ENCODE results near the gene IMPDH2. TPM values are rescaled to one million over a fixed set of nuclear protein-coding genes. Genes with fewer than 3 reads are reported as not detected.

Gene IMPDH2
- polyA plus RNA-seq, 3 donors, result 20.8 to 67.3 (median 21.0) TPM

DNA sequence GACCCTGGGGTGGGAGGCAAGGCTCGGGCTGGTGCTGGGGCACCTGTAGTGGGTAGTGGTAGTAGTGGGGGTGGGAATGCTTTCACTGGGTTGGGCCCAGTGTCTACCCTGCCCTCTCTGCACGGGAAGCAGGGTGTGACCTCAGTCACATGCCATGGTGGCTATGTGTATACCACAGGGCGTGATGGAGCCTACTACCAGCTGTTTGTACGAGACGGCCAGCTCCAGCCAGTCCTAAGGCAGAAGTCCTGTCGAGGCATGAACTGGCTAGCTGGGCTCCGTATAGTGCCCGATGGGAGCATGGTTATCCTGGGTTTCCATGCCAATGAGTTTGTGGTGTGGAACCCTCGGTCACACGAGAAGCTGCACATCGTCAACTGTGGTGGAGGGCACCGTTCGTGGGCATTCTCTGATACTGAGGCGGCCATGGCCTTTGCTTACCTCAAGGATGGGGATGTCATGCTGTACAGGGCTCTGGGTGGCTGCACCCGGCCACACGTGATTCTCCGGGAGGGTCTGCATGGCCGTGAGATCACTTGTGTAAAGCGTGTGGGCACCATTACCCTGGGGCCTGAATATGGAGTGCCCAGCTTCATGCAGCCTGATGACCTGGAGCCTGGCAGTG is 16.0 kb downstream of the IMPDH2 start:
- Mint-ChIP-seq H3K27me3 (ENCODE audit: low read depth in 3 of 3) (no peaks in the 10 kb centered on the region), H3K4me3 (no peak overlapping the region), H3K27ac (no peak overlapping the region), H3K4me1 (peaks cover 18% of the 10 kb centered on the region), H3K36me3 (peaks cover 28 to 59% of the 10 kb centered on the region in 2 donors), H3K9me3 (no peaks in the 10 kb centered on the region)
- TF ChIP-seq, protein P1, sequence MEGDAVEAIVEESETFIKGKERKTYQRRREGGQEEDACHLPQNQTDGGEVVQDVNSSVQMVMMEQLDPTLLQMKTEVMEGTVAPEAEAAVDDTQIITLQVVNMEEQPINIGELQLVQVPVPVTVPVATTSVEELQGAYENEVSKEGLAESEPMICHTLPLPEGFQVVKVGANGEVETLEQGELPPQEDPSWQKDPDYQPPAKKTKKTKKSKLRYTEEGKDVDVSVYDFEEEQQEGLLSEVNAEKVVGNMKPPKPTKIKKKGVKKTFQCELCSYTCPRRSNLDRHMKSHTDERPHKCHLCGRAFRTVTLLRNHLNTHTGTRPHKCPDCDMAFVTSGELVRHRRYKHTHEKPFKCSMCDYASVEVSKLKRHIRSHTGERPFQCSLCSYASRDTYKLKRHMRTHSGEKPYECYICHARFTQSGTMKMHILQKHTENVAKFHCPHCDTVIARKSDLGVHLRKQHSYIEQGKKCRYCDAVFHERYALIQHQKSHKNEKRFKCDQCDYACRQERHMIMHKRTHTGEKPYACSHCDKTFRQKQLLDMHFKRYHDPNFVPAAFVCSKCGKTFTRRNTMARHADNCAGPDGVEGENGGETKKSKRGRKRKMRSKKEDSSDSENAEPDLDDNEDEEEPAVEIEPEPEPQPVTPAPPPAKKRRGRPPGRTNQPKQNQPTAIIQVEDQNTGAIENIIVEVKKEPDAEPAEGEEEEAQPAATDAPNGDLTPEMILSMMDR (IDR thresholded peaks at IDR 0.05), result no peak
- Histone ChIP-seq H3K4me2 (replicated peaks; ENCODE audit: extremely low read depth, low read length, poor library complexity, severe bottlenecking) (no peak overlapping the region), H3K4me1 (ENCODE audit: control insufficient read depth in 1 of 2, insufficient read depth in 2 of 2, low read length in 2 of 2) (peaks cover 12 to 23% of the 10 kb centered on the region in 2 donors), H3K79me2 (ENCODE audit: insufficient read depth, low read length) (peaks cover 40% of the 10 kb centered on the region), H3K9ac (ENCODE audit: insufficient read depth, low read length, poor library complexity, severe bottlenecking) (no peak overlapping the region), H3K36me3 (replicated peaks in 1 of 2; ENCODE audit: control insufficient read depth in 1 of 2, insufficient read depth in 2 of 2, low read length in 2 of 2) (peaks cover 41 to 55% of the 10 kb centered on the region in 2 donors), H3K27ac (ENCODE audit: low read depth in 1 of 2, low read length in 2 of 2) (no peak overlapping the region), H4K20me1 (ENCODE audit: insufficient read depth, low read length) (peaks cover 52% of the 10 kb centered on the region), H3K4me3 (replicated peaks in 1 of 3; ENCODE audit: low read depth in 2 of 3, low read length in 3 of 3) (no peak overlapping the region), H3K9me3 (replicated peaks in 1 of 2; ENCODE audit: control insufficient read depth in 1 of 2, insufficient read depth in 1 of 2, low read length in 2 of 2) (no peaks in the 10 kb centered on the region), H3K27me3 (ENCODE audit: control insufficient read depth in 2 of 2, insufficient read depth in 2 of 2, low read length in 2 of 2) (no peaks in the 10 kb centered on the region), H2AFZ (ENCODE audit: insufficient read depth, low read depth, low read length, poor library complexity, severe bottlenecking) (no peak overlapping the region)
- no peak for DNase-seq
- WGBS (ENCODE audit: insufficient coverage), result 92% methylated on average over 19 of the region's 19 CpGs
- intact Hi-C loops (cut with micrococcal nuclease), result no loop called here

- H4K20me1 ChIP-seq (ENCODE audit: insufficient read depth, low read length), result peaks cover 52% of the 10 kb centered on the region
- no peaks in the 10 kb centered on the region for H3K9me3 ChIP-seq (replicated peaks in 1 of 2; ENCODE audit: control insufficient read depth in 1 of 2, insufficient read depth in 1 of 2, low read length in 2 of 2)
- no peak overlapping the region for H3K9ac ChIP-seq (ENCODE audit: insufficient read depth, low read length, poor library complexity, severe bottlenecking)
- H3K27ac ChIP-seq (ENCODE audit: low read depth in 1 of 2, low read length in 2 of 2), result no peak overlapping the region
- H3K27me3 ChIP-seq (ENCODE audit: control insufficient read depth in 2 of 2, insufficient read depth in 2 of 2, low read length in 2 of 2), result no peaks in the 10 kb centered on the region
- TF ChIP-seq, protein P1 (IDR thresholded peaks at IDR 0.05), result no peak
- H2AFZ ChIP-seq (ENCODE audit: insufficient read depth, low read depth, low read length, poor library complexity, severe bottlenecking), result no peak overlapping the region
- H3K4me3 ChIP-seq (replicated peaks in 1 of 3; ENCODE audit: low read depth in 2 of 3, low read length in 3 of 3), result no peak overlapping the region
- peaks cover 44% of the 10 kb centered on the region for H3K79me2 ChIP-seq (ENCODE audit: insufficient read depth, low read length)
- no peak for DNase-seq
- H3K4me3 Mint-ChIP-seq, result no peak overlapping the region
- peaks cover 28 to 59% of the 10 kb centered on the region in 2 donors for H3K36me3 Mint-ChIP-seq
- peaks cover 14 to 23% of the 10 kb centered on the region in 2 donors for H3K4me1 ChIP-seq (ENCODE audit: control insufficient read depth in 1 of 2, insufficient read depth in 2 of 2, low read length in 2 of 2)
- H3K36me3 ChIP-seq (replicated peaks in 1 of 2; ENCODE audit: control insufficient read depth in 1 of 2, insufficient read depth in 2 of 2, low read length in 2 of 2), result peaks cover 41 to 55% of the 10 kb centered on the region in 2 donors
- peaks cover 0 to 1% (median 0%) of the 10 kb centered on the region in 3 donors for H3K27me3 Mint-ChIP-seq (ENCODE audit: low read depth in 3 of 3)
- H3K27ac Mint-ChIP-seq, result peak overlapping the region in 1 of 7 donors; percentile 16
- WGBS (ENCODE audit: insufficient coverage), result 98% methylated on average over 14 of the region's 17 CpGs
- intact Hi-C loops (cut with micrococcal nuclease), result no loop called here
- H3K4me1 Mint-ChIP-seq, result peaks cover 18% of the 10 kb centered on the region
- H3K4me2 ChIP-seq (replicated peaks; ENCODE audit: extremely low read depth, low read length, poor library complexity, severe bottlenecking), result no peak overlapping the region
- H3K9me3 Mint-ChIP-seq, result no peaks in the 10 kb centered on the region
Measured at GRCh38 chr3:49012441-49013017, 16.7 kb downstream of the IMPDH2 start.

Measured in CD14-positive monocyte (primary cell).